GM12878 (cell line): ENCODE measurements around the gene OR51D1. TPM values are rescaled to one million over a fixed set of nuclear protein-coding genes. Genes with fewer than 3 reads are reported as not detected.

Experiments used
- CBX3 ChIP-seq: fragments of 200-600 bp; sonication (generic); IDR thresholded peaks from 2 replicates; pipeline ENCODE4 v1.6.1; 2016; ENCODE audit warnings: low read depth, borderline replicate concordance
- CHD1 ChIP-seq: IDR thresholded peaks from 2 replicates; pipeline ENCODE4 v1.6.1; 2012; ENCODE audit warnings: low read depth, low read length, improper control_type of control experiment
- ESRRA ChIP-seq: IDR thresholded peaks from 2 replicates; pipeline ENCODE4 v1.6.1; 2012; ENCODE audit warnings: mild to moderate bottlenecking, low read length, improper control_type of control experiment
- FOXM1 ChIP-seq: IDR thresholded peaks from 2 replicates; pipeline ENCODE4 v1.6.1; 2012; ENCODE audit warnings: low read depth, mild to moderate bottlenecking, inconsistent platforms, low read length, moderate library complexity
- IKZF1 ChIP-seq: fragments of 450-650 bp; conservative IDR thresholded peaks from 2 replicates; pipeline ENCODE4 v1.6.1; 2017; ENCODE audit warnings: antibody characterized with exemption, mild to moderate bottlenecking
- IRF4 ChIP-seq: IDR thresholded peaks from 2 replicates; pipeline ENCODE4 v1.6.1; 2011; ENCODE audit warnings: low read depth, low read length
- NBN ChIP-seq: fragments of 450-650 bp; IDR thresholded peaks from 2 replicates; pipeline ENCODE4 v1.6.1; 2016
- NFXL1 ChIP-seq: fragments of 450-650 bp; IDR thresholded peaks from 2 replicates; pipeline ENCODE4 v1.6.1; 2017; ENCODE audit warnings: antibody characterized with exemption, mild to moderate bottlenecking, borderline replicate concordance
- NFYB ChIP-seq: IDR thresholded peaks from 2 replicates; pipeline ENCODE4 v1.6.1; 2011; ENCODE audit warnings: low read depth, mild to moderate bottlenecking, low read length, improper control_type of control experiment, moderate library complexity; ENCODE audit not compliant: insufficient read depth
- NR2F1 ChIP-seq: fragments of 450-650 bp; conservative IDR thresholded peaks from 2 replicates; pipeline ENCODE4 v1.6.1; 2017; ENCODE audit warnings: mild to moderate bottlenecking
- PAX8 ChIP-seq: fragments of 450-650 bp; IDR thresholded peaks from 2 replicates; pipeline ENCODE4 v1.6.1; 2017; ENCODE audit warnings: mild to moderate bottlenecking, moderate library complexity
- RBBP5 ChIP-seq: fragments of 200-600 bp; sonication (generic); conservative IDR thresholded peaks from 2 replicates; pipeline ENCODE4 v1.6.1; 2016
- RCOR1 ChIP-seq: conservative IDR thresholded peaks from 2 replicates; pipeline ENCODE4 v1.6.1; 2012; ENCODE audit warnings: low read depth, low read length, improper control_type of control experiment
- SIX5 ChIP-seq: IDR thresholded peaks from 2 replicates; pipeline ENCODE4 v1.6.1; 2011; ENCODE audit warnings: mild to moderate bottlenecking, low read depth, low read length, moderate library complexity; ENCODE audit not compliant: severe bottlenecking
- SMAD5 ChIP-seq: IDR thresholded peaks from 2 replicates; pipeline ENCODE4 v1.6.1; 2016; ENCODE audit warnings: antibody characterized with exemption, low read depth
- SUPT20H ChIP-seq: IDR thresholded peaks from 2 replicates; pipeline ENCODE4 v1.6.1; 2011; ENCODE audit warnings: low read depth, mild to moderate bottlenecking, low read length, moderate library complexity, borderline replicate concordance; ENCODE audit not compliant: control insufficient read depth
- TBL1XR1 ChIP-seq: IDR thresholded peaks from 2 replicates; pipeline ENCODE4 v1.6.1; 2012; ENCODE audit warnings: low read depth, low read length, improper control_type of control experiment
- WRNIP1 ChIP-seq: IDR thresholded peaks from 2 replicates; pipeline ENCODE4 v1.6.1; 2011; ENCODE audit warnings: low read depth, low read length, improper control_type of control experiment, borderline replicate concordance
- YBX1 ChIP-seq: fragments of 450-650 bp; IDR thresholded peaks from 2 replicates; pipeline ENCODE4 v1.6.1; 2016; ENCODE audit warnings: antibody characterized with exemption
- polyA plus RNA-seq, 11 experiments: library from polyadenylated mRNA; depleted of rRNA in 4 of 11; unstranded in 6 of 11; stranded (reverse) in 5 of 11; fragments of >200 nt; fragmentation: Nextera tagmentation in 4 of 11; fragmentation: Illumina TruSeq in 1 of 11; extraction: Ambion mirVana in 4 of 11; extraction: Trizol in 1 of 11; gene quantifications; 1 replicate in 1 of 11; 2 replicates in 10 of 11; pipeline versions ENCODE4 v1.2.1 to v1.2.3, GENCODE V29; 2011 to 2016; ENCODE audit warnings: inconsistent platforms in 2 of 11, missing spikeins in 2 of 11, low read depth in 1 of 11
- total RNA-seq, 4 experiments: library from RNA; depleted of rRNA in 3 of 4; stranded (reverse); fragments of >200 nt in 3 of 4; fragmentation: Illumina TruSeq in 1 of 4; extraction: Trizol in 1 of 4; gene quantifications; 2 replicates each; pipeline versions ENCODE4 v1.2.1 to v1.2.3, GENCODE V29; 2013 to 2021
- TF ChIP-seq, protein P1 (sequence below): fragments of 450-650 bp; IDR thresholded peaks from 2 replicates; pipeline ENCODE4 v1.6.1; 2017; ENCODE audit warnings: mild to moderate bottlenecking, low read depth, inconsistent platforms; ENCODE audit not compliant: poor library complexity, severe bottlenecking
- TF ChIP-seq, protein P2 (sequence below): fragments of 450-650 bp; IDR thresholded peaks from 2 replicates; pipeline ENCODE4 v1.6.1; 2017; ENCODE audit warnings: antibody characterized with exemption, mild to moderate bottlenecking, moderate library complexity
- TF ChIP-seq, protein P3 (sequence below): fragments of 450-650 bp; IDR thresholded peaks from 2 replicates; pipeline ENCODE4 v1.6.1; 2016; ENCODE audit warnings: mild to moderate bottlenecking, moderate library complexity, borderline replicate concordance

Gene OR51D1
- total and polyA plus RNA-seq, 10 of the 15 experiments (the other 5 are each of a cell fraction or from before 2014, with no cell fraction given), result 0.06 TPM; not detected in 9

GRCh38 chr11:4607781-4608666 lies 29.3 kb upstream of the OR51D1 start, which contains the start of gene TRIM68 (continued):
- TF ChIP-seq, protein P1, sequence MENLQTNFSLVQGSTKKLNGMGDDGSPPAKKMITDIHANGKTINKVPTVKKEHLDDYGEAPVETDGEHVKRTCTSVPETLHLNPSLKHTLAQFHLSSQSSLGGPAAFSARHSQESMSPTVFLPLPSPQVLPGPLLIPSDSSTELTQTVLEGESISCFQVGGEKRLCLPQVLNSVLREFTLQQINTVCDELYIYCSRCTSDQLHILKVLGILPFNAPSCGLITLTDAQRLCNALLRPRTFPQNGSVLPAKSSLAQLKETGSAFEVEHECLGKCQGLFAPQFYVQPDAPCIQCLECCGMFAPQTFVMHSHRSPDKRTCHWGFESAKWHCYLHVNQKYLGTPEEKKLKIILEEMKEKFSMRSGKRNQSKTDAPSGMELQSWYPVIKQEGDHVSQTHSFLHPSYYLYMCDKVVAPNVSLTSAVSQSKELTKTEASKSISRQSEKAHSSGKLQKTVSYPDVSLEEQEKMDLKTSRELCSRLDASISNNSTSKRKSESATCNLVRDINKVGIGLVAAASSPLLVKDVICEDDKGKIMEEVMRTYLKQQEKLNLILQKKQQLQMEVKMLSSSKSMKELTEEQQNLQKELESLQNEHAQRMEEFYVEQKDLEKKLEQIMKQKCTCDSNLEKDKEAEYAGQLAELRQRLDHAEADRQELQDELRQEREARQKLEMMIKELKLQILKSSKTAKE, result no peak
- TF ChIP-seq SUPT20H, result no peak
- no peak for TF ChIP-seq CHD1
- no peak for TF ChIP-seq RBBP5
- TF ChIP-seq TBL1XR1, result no peak
- TF ChIP-seq, protein P2, sequence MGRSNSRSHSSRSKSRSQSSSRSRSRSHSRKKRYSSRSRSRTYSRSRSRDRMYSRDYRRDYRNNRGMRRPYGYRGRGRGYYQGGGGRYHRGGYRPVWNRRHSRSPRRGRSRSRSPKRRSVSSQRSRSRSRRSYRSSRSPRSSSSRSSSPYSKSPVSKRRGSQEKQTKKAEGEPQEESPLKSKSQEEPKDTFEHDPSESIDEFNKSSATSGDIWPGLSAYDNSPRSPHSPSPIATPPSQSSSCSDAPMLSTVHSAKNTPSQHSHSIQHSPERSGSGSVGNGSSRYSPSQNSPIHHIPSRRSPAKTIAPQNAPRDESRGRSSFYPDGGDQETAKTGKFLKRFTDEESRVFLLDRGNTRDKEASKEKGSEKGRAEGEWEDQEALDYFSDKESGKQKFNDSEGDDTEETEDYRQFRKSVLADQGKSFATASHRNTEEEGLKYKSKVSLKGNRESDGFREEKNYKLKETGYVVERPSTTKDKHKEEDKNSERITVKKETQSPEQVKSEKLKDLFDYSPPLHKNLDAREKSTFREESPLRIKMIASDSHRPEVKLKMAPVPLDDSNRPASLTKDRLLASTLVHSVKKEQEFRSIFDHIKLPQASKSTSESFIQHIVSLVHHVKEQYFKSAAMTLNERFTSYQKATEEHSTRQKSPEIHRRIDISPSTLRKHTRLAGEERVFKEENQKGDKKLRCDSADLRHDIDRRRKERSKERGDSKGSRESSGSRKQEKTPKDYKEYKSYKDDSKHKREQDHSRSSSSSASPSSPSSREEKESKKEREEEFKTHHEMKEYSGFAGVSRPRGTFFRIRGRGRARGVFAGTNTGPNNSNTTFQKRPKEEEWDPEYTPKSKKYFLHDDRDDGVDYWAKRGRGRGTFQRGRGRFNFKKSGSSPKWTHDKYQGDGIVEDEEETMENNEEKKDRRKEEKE, result no peak
- no peak for TF ChIP-seq WRNIP1
- no peak for TF ChIP-seq FOXM1
- TF ChIP-seq YBX1, result no peak
- TF ChIP-seq SMAD5, result peak; percentile 32; the same call in 1 of the 2 replicates
- TF ChIP-seq RCOR1, result no peak
- no peak for TF ChIP-seq ESRRA
- 0 out of 2 replicates have a peak, but pooled peaks have one; percentile 11 for TF ChIP-seq IRF4
- TF ChIP-seq NR2F1, result no peak; the same call in 1 of the 2 replicates
- TF ChIP-seq CBX3, result no peak
- no peak for TF ChIP-seq NBN
- TF ChIP-seq NFYB, result peak; percentile 94
- no peak for TF ChIP-seq NFXL1
- TF ChIP-seq IKZF1, result peak; percentile 40
- TF ChIP-seq, protein P3, sequence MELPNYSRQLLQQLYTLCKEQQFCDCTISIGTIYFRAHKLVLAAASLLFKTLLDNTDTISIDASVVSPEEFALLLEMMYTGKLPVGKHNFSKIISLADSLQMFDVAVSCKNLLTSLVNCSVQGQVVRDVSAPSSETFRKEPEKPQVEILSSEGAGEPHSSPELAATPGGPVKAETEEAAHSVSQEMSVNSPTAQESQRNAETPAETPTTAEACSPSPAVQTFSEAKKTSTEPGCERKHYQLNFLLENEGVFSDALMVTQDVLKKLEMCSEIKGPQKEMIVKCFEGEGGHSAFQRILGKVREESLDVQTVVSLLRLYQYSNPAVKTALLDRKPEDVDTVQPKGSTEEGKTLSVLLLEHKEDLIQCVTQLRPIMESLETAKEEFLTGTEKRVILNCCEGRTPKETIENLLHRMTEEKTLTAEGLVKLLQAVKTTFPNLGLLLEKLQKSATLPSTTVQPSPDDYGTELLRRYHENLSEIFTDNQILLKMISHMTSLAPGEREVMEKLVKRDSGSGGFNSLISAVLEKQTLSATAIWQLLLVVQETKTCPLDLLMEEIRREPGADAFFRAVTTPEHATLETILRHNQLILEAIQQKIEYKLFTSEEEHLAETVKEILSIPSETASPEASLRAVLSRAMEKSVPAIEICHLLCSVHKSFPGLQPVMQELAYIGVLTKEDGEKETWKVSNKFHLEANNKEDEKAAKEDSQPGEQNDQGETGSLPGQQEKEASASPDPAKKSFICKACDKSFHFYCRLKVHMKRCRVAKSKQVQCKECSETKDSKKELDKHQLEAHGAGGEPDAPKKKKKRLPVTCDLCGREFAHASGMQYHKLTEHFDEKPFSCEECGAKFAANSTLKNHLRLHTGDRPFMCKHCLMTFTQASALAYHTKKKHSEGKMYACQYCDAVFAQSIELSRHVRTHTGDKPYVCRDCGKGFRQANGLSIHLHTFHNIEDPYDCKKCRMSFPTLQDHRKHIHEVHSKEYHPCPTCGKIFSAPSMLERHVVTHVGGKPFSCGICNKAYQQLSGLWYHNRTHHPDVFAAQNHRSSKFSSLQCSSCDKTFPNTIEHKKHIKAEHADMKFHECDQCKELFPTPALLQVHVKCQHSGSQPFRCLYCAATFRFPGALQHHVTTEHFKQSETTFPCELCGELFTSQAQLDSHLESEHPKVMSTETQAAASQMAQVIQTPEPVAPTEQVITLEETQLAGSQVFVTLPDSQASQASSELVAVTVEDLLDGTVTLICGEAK, result no peak
- TF ChIP-seq SIX5, result no peak
- no peak for TF ChIP-seq PAX8
